ENCODE measurements around the gene MDM2.

GRCh38 chr12:68878846-68879245 lies 70.9 kb downstream of the MDM2 start:
- no peak for TF ChIP-seq BACH2 (CRISPR knock-in tag; IDR thresholded peaks at IDR 0.05; ENCODE audit: borderline replicate concordance)
- no peak for TF ChIP-seq SNAI2 (CRISPR knock-in tag; IDR thresholded peaks at IDR 0.05)
- no peak for TF ChIP-seq ZC3H10 (CRISPR knock-in tag; IDR thresholded peaks at IDR 0.05)
- TF ChIP-seq PATZ1 (CRISPR knock-in tag; IDR thresholded peaks at IDR 0.05; ENCODE audit: borderline replicate concordance), result no peak
- TF ChIP-seq ARNTL (CRISPR knock-in tag; IDR thresholded peaks at IDR 0.05; ENCODE audit: borderline replicate concordance, low read depth), result no peak
- TF ChIP-seq TOX (CRISPR knock-in tag; IDR thresholded peaks at IDR 0.05; ENCODE audit: borderline replicate concordance), result no peak
- TF ChIP-seq CREB5 (CRISPR knock-in tag; IDR thresholded peaks at IDR 0.05; ENCODE audit: low read depth), result no peak
- no peak for TF ChIP-seq OSR1 (CRISPR knock-in tag; IDR thresholded peaks at IDR 0.05)
- no peak for TF ChIP-seq TSHZ2 (CRISPR knock-in tag; IDR thresholded peaks at IDR 0.05)
- no peak for TF ChIP-seq RARB (CRISPR knock-in tag; IDR thresholded peaks at IDR 0.05)
- TF ChIP-seq ISL1 (CRISPR knock-in tag; IDR thresholded peaks at IDR 0.05), result no peak
